Stimulated activated CD8-positive, alpha-beta memory T cell treated with anti-CD3 and anti-CD28 coated beads, Interleukin-7, amount 100 ng/mL, for 1 hour (primary cell): ENCODE measurements around the gene CDX2.

Source experiments
- DNase-seq, 2 donors: peaks; one replicate each; pipeline ENCODE4 v3.0.0-alpha.2; 2020; ENCODE audit warnings: low read depth in 2 of 2

The CDX2 gene

DNA sequence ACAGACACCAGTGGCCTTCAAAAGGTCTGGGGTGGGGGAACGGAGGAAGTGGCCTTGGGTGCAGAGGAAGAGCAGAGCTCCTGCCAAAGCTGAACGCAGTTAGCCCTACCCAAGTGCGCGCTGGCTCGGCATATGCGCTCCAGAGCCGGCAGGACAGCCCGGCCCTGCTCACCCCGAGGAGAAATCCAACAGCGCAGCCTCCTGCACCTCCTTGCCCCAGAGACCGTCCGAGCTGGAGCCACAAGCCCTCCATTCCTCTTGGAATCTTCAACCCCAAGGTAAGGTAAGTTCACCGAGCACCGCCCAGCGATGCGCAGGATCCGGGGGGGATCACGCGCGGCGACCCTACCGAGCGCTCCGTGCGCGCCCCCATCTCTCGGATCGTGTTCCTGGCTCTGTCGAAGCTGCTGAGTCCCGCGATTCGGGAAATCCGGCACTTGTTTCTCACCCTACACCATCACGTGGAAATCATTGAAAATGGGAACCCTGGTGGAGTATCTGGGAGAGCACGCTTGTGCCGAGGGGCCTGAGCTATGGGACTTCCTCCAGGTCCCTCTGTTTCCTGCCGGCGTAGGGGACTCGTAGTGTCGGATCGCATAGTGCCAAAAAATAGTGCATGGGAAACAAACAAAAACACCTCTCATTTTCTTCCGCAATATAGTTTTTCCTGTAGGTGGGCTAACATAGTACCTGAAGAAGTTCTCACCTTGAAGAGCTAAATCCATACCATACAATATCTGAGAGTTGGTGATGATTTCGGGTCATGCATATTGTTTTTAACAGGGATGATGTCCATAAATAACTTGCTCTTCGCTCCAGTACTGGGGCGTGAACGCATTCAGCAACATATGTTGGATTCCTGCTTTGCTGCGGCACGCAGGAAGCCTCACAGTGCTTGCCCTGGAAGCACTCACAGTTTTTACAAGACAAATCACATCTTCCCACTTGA, 40.0 kb downstream of the CDX2 start:
- DNase-seq, result no peak

DNA sequence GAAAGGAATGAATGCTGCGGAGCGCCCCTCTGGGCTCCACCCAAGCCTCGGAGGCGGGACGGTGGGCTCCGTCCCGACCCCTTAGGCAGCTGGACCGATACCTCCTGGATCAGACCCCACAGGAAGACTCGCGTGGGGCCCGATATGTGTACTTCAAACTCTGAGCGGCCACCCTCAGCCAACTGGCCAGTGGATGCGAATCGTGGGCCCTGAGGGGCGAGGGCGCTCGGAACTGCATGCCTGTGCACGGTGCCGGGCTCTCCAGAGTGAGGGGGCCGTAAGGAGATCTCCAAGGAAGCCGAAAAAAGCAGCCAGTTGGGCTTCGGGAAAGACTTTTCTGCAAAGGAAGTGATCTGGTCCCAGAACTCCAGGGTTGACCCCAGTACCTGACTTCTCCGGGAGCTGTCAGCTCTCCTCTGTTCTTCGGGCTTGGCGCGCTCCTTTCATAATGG, 40.7 kb downstream of the CDX2 start:
- DNase-seq, result no peak

DNA sequence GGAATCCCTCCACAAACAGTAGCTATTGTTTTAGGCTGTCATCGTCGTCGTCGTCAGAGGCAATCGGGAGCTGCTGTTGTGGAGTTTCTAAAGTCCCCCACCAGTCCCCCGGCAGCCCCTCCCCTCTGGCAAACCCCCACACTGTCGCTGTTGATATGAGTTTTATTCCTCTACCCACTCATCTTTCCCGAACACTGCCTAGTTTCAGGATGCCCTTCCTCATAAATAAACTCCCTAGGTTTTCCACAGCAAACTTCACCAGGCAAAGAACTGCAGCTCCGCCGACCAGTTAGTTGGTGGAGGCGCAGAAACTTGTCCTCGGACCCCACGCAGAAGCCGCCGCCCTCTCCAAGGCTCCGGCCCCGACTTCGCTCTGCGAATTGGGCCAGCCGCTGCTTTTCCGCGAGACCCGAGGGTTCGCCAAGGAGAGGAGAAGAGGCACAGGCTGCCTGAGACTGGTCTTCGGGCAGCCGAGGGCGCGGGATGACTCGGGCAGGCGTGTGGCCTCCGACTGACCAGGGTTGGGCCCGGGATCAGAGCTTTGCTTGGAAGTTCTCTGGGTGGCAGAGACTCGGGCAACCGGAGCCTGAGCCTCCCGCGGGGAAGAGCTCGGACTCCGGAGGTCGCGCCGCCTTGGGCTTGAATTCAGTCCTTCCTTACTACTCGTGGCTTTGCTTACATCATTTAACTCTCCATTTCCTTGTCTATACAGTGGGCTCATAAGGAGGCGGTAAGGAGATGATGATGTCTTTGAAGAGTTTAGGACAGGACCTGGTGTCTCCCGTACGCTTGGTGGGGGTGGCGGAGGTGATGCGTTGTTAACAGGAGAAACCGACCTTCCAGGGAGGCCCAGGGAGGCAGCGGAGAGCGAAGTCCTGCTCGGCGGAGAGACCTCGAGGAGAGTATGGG, 41.4 kb downstream of the CDX2 start:
- no peak for DNase-seq

DNA sequence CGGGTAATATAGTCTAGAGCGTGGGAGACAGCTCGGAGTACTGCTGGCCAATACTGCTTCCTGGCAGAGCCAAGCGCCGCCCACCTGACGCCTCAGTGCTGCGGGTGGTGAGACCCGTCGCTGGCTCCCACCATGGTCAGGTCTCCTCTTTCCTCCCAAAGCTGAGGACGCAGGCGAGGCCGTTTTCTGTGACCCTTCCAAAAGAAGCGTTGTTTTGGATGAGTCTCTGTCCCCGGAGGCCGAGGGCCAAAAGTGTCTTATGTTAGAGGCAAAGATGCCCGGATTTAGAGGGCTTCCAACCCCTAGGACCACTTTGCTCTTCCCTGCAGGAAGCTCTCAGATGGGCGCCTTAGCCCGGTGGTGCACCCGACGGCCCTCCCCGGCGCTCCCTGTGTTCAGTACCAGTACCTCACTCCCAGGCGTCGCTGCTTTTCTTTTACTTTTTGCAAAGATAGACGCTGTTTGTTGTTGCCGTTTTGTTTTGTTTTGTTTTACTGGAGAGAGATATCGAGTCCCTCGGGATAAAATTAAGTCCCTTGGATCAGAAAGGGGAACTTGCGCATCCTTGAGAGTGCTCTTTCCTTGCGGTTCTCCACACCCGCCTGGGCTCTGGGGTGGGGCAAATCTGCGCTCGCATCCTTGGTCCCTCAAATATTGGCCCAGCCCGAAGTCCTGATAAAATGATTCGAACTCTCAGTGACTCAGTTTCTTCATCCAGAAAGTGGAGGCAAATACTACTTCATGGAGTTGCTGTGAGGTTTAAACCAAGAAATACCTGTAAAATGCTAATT, 42.3 kb downstream of the CDX2 start:
- no peak for DNase-seq

DNA sequence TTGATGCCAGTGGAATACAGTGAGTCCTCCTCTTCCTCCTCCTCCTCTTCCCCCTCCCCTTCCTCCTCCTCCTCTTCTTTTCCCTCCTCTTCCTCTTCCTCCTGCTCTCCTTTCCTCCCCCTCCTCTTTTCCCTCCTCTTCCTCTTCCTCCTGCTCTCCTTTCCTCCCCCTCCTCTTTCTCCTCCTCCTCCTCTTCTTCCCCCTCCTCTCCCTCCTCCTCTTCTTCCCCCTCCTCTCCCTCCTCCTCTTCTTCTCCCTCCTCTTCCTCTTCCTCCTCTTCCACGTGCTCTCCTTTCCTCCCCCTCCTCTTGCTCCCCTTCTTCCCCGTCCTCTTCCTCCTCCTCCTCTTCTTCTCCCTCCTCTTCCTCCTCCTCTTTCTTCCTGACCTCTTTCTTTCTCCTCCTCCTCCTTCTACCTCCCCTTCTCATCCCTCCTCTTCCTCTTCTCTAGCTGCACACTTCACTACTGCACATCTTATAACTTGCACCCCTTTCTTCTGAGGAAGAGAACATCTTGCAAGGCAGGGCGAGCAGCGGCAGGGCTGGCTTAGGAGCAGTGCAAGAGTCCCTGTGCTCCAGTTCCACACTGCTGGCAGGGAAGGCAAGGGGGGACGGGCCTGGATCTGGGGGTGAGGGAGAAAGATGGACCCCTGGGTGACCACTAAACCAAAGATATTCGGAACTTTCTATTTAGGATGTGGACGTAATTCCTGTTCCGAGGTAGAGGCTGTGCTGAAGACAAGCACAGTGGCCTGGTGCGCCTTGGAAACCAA, 43.7 kb downstream of the CDX2 start:
- no peak for DNase-seq

DNA sequence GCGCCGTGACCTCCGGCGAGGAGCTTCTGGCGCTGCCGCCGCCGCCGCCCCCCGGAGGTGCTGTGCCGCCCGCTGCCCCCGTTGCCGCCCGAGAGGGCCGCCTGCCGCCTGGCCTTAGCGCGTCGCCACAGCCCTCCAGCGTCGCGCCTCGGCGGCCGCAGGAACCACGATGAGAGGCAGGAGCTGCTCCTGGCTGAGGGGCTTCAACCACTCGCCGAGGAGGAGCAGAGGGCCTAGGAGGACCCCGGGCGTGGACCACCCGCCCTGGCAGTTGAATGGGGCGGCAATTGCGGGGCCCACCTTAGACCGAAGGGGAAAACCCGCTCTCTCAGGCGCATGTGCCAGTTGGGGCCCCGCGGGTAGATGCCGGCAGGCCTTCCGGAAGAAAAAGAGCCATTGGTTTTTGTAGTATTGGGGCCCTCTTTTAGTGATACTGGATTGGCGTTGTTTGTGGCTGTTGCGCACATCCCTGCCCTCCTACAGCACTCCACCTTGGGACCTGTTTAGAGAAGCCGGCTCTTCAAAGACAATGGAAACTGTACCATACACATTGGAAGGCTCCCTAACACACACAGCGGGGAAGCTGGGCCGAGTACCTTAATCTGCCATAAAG, 44.5 kb downstream of the CDX2 start:
- DNase-seq, result no peak

DNA sequence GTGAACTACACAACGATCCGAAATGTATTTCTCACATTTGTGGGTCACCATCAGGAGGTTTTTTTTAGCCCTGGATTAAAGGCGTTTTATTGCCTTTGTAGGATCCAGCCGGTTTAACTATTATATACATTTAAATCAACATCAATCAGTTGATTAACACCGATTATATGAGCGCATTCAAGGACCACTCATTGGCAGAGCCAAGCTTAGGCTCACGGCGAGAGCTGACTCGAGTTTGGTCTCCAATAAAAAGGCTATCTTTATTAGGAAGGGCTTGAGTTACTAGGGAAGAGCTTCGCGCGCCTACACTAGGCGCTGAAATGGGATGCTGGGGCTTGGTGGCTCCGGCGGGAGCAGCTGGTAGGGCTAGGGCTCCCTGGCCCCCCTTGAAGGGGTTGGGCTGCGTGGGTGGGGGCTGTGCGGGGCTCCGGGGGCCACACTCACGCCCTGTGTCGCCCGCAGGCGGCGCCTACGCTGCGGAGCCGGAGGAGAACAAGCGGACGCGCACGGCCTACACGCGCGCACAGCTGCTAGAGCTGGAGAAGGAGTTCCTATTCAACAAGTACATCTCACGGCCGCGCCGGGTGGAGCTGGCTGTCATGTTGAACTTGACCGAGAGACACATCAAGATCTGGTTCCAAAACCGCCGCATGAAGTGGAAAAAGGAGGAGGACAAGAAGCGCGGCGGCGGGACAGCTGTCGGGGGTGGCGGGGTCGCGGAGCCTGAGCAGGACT, 45.2 kb downstream of the CDX2 start:
- DNase-seq, result no peak

DNA sequence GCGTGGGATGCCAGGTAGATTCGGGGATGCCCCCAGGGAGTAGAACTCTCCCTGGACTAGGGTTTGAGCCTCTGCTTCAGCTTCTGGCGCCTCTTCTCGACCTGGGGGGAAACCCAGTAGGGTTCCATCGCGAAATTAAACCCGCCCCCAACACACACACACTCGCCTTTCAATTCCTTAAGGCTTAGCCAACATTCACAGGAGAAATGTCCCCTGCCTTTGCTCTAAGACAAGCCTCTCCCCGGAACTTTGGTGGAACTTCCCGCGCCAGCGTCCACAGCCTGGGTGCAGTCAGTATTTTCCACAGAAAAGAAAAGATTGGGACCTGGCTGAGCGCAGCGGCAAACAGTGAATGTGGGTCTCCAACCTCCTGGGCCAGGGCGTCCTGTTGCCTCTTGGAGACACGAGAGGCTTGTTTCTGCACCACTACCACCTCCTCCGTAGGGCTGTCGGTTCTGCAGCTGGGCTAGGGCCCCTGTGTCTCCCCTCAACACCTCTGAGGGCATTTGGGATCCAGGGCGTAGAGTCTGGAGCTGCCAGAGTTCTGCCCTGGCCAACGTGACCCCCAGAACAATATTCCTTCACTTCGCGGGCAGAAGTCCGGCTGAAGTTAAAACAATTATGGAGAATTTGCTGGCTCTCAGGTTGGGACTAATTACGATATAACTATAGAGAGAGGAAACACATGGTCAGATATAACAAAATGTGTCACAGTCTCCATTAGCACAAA, 46.1 kb downstream of the CDX2 start:
- no peak for DNase-seq

DNA sequence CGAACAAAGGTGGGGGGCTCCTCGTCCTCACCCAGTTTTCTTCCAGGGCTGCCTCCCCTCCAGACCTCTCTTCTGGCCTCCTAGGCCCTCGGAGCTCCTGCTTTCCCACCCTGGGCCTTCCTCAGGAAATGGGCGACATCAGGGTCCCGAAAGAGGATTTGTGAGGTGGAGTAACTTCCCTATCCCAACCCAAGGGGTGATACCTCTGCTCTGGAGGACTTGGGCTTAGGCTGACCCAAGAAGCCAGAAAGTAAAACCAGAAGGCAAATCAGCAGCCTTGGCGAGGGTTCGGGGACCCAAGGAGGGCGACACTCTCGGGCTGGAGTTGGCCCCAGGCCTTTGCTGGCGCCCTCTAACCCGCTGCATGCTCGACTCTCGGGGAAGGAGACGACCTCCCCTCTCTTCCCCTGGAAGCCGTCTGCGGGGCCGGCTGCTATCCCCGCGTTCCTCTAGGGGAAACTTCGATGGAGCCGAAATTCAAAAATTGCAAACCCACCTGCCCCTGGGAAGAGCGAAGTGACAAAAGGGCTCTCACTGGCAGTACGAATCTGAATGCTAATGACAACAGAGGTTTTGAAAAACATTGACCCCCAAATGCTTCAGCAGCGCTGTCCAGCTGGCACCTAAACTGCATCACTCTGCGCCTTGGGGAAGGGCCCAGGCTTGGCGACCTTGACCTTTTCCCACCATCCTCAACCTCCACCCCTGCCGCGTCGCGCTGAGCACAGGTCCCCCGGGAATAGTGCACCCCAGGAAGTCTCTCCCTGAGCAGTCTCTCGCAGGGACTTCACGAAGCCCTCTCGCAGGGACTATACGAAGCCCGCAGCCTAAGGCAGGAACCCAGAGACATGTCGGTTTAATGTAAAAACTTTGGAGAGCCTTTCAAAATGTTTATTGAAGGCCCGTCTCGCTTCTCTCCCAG, 46.9 kb downstream of the CDX2 start:
- DNase-seq, result no peak

DNA sequence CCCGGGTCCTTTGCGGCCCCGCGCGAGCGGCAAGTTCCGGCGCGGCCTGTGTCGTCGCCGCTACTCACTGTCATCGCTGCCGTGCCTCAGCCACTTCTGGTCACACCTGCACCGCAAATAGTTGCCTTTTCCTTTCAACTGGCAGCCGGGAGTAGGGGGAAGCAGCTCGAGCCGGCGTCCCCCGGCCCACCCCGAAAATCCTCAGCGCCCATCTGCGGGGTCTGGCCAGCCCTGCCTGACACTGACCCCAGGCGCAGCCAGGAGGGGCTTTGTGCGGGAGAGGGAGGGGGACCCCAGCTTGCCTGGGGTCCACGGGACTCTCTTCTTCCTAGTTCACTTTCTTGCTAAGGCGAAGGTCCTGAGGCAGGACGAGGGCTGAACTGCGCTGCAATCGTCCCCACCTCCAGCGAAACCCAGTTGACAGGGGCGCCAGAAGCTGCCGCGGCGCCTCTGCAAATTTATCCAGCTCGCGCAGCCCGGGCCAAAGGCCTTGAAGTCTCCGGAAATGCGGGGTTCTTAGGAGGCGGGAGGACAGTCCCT, 47.6 kb downstream of the CDX2 start:
- DNase-seq, result no peak

DNA sequence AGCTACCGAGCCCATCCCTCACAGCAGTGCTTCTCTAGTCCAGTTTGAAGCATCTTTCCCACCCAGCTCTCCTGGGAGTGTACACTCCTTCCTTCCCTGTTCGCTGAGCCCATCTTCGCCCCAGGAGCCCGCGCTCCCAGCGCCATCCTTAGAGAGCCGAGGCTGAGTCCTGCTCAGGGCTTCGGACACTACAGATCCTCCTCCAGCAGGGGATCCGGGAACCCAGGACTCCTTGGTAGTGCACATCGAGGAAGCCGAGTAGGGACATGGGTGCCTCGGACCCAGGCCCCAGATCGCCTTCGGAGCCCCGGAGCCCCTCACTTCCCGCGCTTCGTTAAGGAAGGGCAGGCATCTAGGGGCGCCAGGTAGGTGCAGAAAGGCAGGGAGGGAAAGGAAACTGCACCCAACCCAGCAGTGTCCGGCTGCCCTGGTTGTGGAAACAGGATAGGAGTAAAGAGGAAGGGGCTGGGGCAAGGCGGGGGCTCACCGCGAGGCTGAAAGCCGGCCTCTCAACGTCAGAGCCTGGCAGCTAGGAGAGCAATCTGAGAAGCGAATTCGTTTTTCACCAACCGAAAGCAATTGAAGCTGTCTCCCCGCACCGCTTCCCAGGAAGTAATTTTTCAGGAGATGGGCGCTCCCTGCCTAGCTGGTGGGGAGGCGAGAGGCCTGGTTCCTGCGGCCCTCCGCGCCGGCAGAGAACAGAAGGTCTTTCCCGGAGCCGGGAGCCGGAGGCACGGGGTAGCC, 48.3 kb downstream of the CDX2 start:
- DNase-seq, result no peak

DNA sequence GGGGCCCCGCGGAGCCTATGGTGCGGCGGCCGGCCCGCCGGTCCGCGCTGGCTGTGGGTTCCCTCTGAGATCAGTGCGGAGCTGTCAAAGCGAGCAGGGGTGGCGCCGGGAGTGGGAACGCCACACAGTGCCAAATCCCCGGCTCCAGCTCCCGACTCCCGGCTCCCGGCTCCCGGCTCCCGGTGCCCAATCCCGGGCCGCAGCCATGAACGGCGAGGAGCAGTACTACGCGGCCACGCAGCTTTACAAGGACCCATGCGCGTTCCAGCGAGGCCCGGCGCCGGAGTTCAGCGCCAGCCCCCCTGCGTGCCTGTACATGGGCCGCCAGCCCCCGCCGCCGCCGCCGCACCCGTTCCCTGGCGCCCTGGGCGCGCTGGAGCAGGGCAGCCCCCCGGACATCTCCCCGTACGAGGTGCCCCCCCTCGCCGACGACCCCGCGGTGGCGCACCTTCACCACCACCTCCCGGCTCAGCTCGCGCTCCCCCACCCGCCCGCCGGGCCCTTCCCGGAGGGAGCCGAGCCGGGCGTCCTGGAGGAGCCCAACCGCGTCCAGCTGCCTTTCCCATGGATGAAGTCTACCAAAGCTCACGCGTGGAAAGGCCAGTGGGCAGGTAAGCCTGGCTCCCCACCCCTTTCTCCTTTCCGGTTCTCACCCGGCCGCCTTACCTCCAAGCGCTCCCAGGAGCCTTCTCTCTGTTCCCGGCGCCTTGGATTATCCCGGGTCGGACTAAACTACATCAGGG, 49.0 kb downstream of the CDX2 start, which contains the start of gene PDX1:
TSS of gene PDX1 (plus strand) at position 67 of the 743 bp plus-strand sequence. CDS start at position 206, 139 bp downstream.
- no peak for DNase-seq

DNA sequence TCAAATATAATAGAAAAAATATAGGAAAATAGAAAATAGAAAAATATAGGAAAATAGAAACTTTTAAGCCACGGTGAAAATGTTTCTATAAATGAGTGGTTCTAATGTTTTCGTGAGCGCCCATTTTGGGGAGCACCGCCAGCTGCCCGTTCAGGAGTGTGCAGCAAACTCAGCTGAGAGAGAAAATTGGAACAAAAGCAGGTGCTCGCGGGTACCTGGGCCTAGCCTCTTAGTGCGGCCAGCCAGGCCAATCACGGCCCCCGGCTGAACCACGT, 49.5 kb downstream of the CDX2 start:
- DNase-seq, result no peak

DNA sequence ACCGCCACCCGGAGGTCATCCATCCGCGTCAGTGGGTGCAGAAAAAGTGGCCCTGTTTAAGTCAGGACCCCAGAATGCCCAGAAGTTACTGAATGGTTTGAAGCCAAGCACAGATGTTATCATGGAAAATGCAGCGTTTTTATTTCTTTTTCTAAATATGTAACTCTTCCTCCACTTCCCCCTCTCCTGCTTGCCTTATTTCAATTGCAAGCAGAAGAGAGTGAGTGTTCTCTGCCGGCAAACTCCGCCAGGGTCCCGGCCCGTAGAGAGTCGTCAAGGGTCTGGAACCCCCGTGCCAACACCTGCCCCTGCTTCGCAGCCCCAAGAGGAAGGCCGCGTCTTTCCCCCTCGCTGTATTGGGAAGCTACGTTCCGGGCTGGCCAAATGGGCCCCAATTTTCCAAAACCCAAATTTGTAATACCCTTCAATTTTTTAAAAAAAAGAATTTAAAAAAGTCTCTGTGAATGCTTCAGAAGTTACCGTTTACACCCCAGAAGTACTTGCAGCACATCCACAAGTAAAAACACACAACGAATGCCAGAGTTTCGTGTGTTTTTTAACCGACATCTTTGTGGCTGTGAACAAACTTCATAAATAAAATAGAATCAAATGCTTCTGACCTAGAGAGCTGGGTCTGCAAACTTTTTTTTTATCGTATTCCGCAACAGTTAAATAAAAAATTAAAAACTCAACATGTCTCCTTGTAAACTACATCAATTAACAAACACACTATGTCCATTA, 50.0 kb downstream of the CDX2 start:
- no peak for DNase-seq

DNA sequence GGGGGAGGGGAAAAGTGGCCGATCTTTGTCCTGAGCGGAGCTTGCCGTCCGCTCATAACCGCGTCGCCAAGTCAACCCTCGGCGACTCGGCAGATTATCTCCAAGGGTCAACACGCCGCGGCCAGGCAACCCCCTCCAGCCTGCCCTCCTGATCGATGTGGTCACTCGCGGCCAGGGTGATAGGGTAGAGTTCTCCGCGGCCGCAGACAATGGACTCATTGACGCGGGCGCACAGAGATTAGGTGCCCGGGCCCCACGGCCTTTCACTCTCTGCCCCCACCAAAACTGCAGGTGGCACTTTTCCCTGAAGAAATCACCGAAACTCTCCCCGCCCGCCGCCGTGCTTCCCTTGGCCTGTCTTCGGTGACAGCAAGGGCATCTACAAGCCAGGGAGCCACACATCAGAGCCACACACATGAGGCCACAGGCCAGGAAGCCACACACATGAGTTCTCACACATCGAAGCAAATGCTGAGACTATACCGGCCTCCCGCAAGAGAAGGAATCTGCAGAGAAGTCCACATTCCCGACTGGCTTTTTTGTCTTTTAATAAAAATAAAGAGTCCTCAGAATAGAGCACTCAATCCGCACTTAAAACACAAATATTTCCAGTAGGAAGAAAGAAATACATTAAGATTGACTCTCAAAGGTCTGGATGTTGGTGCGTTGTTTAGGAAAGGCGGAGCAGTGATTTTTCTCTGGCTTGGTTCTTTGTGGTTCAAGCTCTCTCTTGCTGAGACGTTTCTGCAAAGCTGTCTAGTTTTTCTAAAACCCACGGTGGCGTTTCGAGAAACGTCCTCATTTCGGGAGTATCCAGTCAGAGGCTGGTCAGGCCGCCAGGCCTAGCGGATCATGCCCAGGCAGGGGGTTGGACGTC, 50.8 kb downstream of the CDX2 start:
- DNase-seq, result no peak
